HEK293 (cell line): Measurements from ENCODE around the gene FRY.

Source experiments
- CTCF ChIP-seq: fragments of 450-650 bp; formaldehyde crosslinking; IDR thresholded peaks from 2 replicates; pipeline ENCODE4 v1.5.1; 2016; ENCODE audit warnings: missing biosample characterization, missing genetic modification characterization
- ZNF274 ChIP-seq, 2 experiments: fragments of 200-500 bp in 1 of 2; fragments of 450-650 bp in 1 of 2; sonication (Bioruptor generic) in 1 of 2; formaldehyde crosslinking in 1 of 2; IDR thresholded peaks; 2 replicates each; pipeline versions ENCODE4 v1.5.1 to v1.6.1; 2014 to 2016; ENCODE audit warnings: borderline replicate concordance in 1 of 2, inconsistent platforms in 1 of 2, low read length in 1 of 2, missing biosample characterization in 1 of 2, missing genetic modification characterization in 1 of 2
- ZNF549 ChIP-seq: fragments of 450-650 bp; IDR thresholded peaks from 2 replicates; pipeline ENCODE4 v1.5.1; 2018; ENCODE audit warnings: missing biosample characterization, missing genetic modification characterization, mild to moderate bottlenecking, inconsistent platforms, moderate library complexity

GRCh38 chr13:32233062-32233461 lies 201.5 kb downstream of the FRY start:
- TF ChIP-seq ZNF274 (IDR thresholded peaks at IDR 0.05; ENCODE audit: low read length) (no peak), ZNF274 (tag by site-specific recombination; IDR thresholded peaks at IDR 0.05; ENCODE audit: borderline replicate concordance) (no peak), ZNF549 (tag by site-specific recombination) (no peak), CTCF (tag by site-specific recombination) (no peak)
